ENCODE measurements around the gene RAB5A. TPM values are rescaled to one million over a fixed set of nuclear protein-coding genes. Genes with fewer than 3 reads are reported as not detected.
"Not testable (repeated sequence)": the region's sequence is repeated elsewhere in the genome, so short reads cannot be mapped to it uniquely, and the experiment has no call there.

RAB5A gene
- total RNA-seq, 2 experiments from 2014 or later = 24.5 to 39.2 TPM

GRCh38 chr3:19972054-19972453 is 25.2 kb downstream of the RAB5A start:
- intact Hi-C loops (cut with micrococcal nuclease; ENCODE audit: unreplicated experiment) = no loop called here
- H2AFZ ChIP-seq (ENCODE audit: low read length) = no peak overlapping the region
- no peak for DNase-seq (ENCODE audit: low spot score)
- no peak for TF ChIP-seq EZH2phosphoT487 (IDR thresholded peaks at IDR 0.05; ENCODE audit: borderline replicate concordance, low read depth, low read length)
- TF ChIP-seq, protein P1, sequence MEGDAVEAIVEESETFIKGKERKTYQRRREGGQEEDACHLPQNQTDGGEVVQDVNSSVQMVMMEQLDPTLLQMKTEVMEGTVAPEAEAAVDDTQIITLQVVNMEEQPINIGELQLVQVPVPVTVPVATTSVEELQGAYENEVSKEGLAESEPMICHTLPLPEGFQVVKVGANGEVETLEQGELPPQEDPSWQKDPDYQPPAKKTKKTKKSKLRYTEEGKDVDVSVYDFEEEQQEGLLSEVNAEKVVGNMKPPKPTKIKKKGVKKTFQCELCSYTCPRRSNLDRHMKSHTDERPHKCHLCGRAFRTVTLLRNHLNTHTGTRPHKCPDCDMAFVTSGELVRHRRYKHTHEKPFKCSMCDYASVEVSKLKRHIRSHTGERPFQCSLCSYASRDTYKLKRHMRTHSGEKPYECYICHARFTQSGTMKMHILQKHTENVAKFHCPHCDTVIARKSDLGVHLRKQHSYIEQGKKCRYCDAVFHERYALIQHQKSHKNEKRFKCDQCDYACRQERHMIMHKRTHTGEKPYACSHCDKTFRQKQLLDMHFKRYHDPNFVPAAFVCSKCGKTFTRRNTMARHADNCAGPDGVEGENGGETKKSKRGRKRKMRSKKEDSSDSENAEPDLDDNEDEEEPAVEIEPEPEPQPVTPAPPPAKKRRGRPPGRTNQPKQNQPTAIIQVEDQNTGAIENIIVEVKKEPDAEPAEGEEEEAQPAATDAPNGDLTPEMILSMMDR (conservative IDR thresholded peaks at IDR 0.05; ENCODE audit: low read length) = no peak
- H3K9me3 ChIP-seq (ENCODE audit: low read length) = no peaks in the 10 kb centered on the region
- POLR2A ChIA-PET = interaction anchor here (0.7 to 1.0 kb wide), 3 partner anchors 18 to 211 kb away, joined by 3 to 8 read pairs (median 3); no protein-coding TSS in a partner anchor
- H3K27ac ChIP-seq (ENCODE audit: low read depth, low read length, poor library complexity, severe bottlenecking) = no peak overlapping the region
- no peak overlapping the region for H3K4me2 ChIP-seq (ENCODE audit: low read length)
- H3K36me3 ChIP-seq (ENCODE audit: insufficient read depth, low read length) = peaks cover 50% of the 10 kb centered on the region
- CTCF ChIA-PET (ENCODE audit: unreplicated experiment) = interaction anchor here (0.9 kb wide), 1 partner anchor 239 kb away, joined by 3 read pairs; no protein-coding TSS in a partner anchor
- peaks cover 49% of the 10 kb centered on the region; the same call in 1 of the 2 replicates for H3K79me2 ChIP-seq (ENCODE audit: insufficient read depth, low read depth, low read length)
- H3K9me2 ChIP-seq (ENCODE audit: insufficient read depth, low read length) = no peaks in the 10 kb centered on the region
- peaks cover 6% of the 10 kb centered on the region; the same call in 1 of the 2 replicates for H4K20me1 ChIP-seq (ENCODE audit: insufficient read depth, low read length)
- no TSS peak for BruUV-seq (replicated peaks)
- no peaks in the 10 kb centered on the region for H3K4me1 ChIP-seq (ENCODE audit: insufficient read depth, low read length, poor library complexity, severe bottlenecking)
- no peak overlapping the region for H3K4me3 ChIP-seq (ENCODE audit: low read depth, low read length, poor library complexity, severe bottlenecking)

DNA sequence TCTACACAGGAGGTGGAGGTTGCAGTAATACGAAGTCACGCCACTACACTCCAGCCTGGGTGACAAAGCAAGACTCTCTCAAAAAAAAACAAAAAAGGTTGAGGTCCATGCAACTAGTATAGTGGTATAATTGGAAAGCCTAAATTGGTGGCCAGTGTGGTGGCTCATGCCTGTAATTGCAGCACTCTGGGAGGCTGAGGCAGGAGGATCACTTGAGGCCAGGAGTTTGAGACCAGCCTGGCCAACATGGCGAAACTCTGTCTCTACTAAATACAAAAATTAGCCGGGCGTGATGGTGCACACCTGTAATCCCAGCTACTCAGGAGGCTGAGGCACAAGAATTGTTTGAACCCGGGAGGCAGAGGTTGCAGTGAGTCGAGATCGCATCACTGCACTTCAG is 42.0 kb downstream of the RAB5A start:
- H3K79me2 ChIP-seq (ENCODE audit: insufficient read depth, low read depth, low read length); CTCF ChIA-PET (ENCODE audit: unreplicated experiment); H3K9me3 ChIP-seq (ENCODE audit: low read length); H2AFZ ChIP-seq (ENCODE audit: low read length); BruUV-seq (replicated peaks); H3K4me2 ChIP-seq (ENCODE audit: low read length); H3K4me3 ChIP-seq (ENCODE audit: low read depth, low read length, poor library complexity, severe bottlenecking); intact Hi-C loops (cut with micrococcal nuclease; ENCODE audit: unreplicated experiment); H3K27ac ChIP-seq (ENCODE audit: low read depth, low read length, poor library complexity, severe bottlenecking); POLR2A ChIA-PET; H4K20me1 ChIP-seq (ENCODE audit: insufficient read depth, low read length); H3K9me2 ChIP-seq (ENCODE audit: insufficient read depth, low read length); DNase-seq (ENCODE audit: low spot score); H3K4me1 ChIP-seq (ENCODE audit: insufficient read depth, low read length, poor library complexity, severe bottlenecking): not testable (repeated sequence)
- peaks cover 21% of the 10 kb centered on the region for H3K36me3 ChIP-seq (ENCODE audit: insufficient read depth, low read length)

GRCh38 chr3:19994796-19995195 is 47.9 kb downstream of the RAB5A start:
- BruUV-seq (replicated peaks) = no TSS peak
- Histone ChIP-seq H2AFZ (ENCODE audit: low read length) (no peak overlapping the region), H3K4me2 (ENCODE audit: low read length) (no peak overlapping the region), H3K79me2 (ENCODE audit: insufficient read depth, low read depth, low read length) (no peaks in the 10 kb centered on the region), H3K27ac (ENCODE audit: low read depth, low read length, poor library complexity, severe bottlenecking) (no peak overlapping the region), H3K4me1 (ENCODE audit: insufficient read depth, low read length, poor library complexity, severe bottlenecking) (no peaks in the 10 kb centered on the region), H3K4me3 (ENCODE audit: low read depth, low read length, poor library complexity, severe bottlenecking) (no peak overlapping the region), H3K36me3 (ENCODE audit: insufficient read depth, low read length) (no peaks in the 10 kb centered on the region), H4K20me1 (ENCODE audit: insufficient read depth, low read length) (no peaks in the 10 kb centered on the region), H3K9me3 (ENCODE audit: low read length) (no peaks in the 10 kb centered on the region), H3K9me2 (ENCODE audit: insufficient read depth, low read length) (no peaks in the 10 kb centered on the region)
- ChIA-PET CTCF (ENCODE audit: unreplicated experiment) (no interaction called here), POLR2A (interaction anchor here (0.7 kb wide), 1 partner anchor 13 kb away, joined by 3 read pairs; no protein-coding TSS in a partner anchor)
- no peak for TF ChIP-seq EZH2phosphoT487 (IDR thresholded peaks at IDR 0.05; ENCODE audit: borderline replicate concordance, low read depth, low read length)
- TF ChIP-seq, protein P1 (conservative IDR thresholded peaks at IDR 0.05; ENCODE audit: low read length) = no peak
- DNase-seq (ENCODE audit: low spot score) = no peak
- intact Hi-C loops (cut with micrococcal nuclease; ENCODE audit: unreplicated experiment) = no loop called here
